ENCODE measurements around the gene CEP164. TPM values are rescaled to one million over a fixed set of nuclear protein-coding genes. Genes with fewer than 3 reads are reported as not detected.
"Not testable (repeated sequence)": the region's sequence is repeated elsewhere in the genome, so short reads cannot be mapped to it uniquely, and the experiment has no call there.

The CEP164 gene
- total RNA-seq, 1 donor from 2014 or later, result 16.7 TPM

- ATAC-seq, result no peak
Measured at GRCh38 chr11:117305145-117305544, 22.5 kb upstream of the CEP164 start.

GRCh38 chr11:117309310-117309709 is 18.3 kb upstream of the CEP164 start:
- no peak for ATAC-seq

DNA sequence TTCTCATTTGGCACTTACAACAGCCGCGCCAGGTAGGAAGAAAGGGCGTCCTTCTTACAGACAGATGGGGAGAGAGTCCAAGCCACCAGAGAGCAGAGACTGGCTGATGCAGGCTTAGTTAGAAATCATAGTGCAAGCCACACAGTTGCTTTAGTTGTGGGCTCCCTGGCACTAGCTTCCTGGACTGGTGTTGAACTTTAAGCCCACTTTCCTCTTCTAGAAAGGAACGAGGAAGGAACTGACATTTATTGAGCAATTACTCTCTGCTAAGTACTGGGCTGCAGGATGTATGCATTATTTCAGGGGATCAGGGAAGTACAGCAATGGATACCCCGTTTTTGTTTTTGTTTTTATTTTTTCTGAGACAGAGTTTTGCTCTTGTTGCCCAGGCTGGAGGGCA is 14.6 kb upstream of the CEP164 start:
- no peak for ATAC-seq

DNA sequence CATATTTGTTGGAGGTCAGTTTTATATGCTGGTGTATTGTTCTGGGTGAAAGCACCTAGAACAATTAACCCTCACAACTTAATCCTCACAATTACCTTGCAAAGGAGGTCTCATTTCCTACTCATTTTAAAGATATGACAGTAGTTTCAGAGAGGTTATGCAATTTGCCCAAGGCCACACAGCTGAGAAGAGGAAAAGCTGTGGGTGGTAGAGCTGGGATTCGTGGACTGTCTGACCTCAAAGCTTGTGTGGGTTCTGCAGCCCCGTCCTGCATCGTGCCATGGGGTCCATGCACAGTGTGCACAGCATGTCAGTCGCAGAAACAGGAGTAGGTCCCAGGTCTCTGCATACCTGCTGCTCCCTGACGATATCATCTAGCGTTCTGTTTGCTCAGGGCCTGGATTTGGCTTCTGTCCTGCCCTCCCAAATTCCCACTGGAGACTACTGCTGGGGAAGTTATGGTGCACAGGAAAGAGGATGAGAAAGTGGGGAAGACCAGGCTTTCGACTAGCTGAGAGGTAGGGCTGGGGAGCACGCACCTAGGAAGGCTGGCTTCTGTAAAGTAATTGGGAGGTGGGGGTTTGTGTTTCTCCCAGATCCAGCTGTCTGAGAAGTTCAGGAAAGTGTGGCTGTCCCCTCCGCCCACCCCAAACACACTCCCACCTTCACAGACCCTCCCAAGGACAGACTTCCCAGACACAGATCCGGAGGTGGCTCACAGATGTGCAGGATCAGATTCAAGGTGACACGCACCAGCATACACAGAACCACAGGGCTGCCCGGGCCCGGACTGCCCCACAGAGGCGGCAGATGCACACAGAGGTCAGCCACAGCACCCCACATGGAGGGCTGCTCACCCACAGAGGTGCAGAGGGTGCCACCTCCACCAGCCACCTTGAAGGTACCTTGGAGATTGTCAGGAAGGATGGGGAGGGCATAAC is 13.6 kb upstream of the CEP164 start:
- peak; percentile 56 for ATAC-seq

GRCh38 chr11:117314840-117315239 is 12.8 kb upstream of the CEP164 start:
- peak; percentile 5 for ATAC-seq

GRCh38 chr11:117315285-117316196 is 12.1 kb upstream of the CEP164 start:
- peak; percentile 53 for ATAC-seq

DNA sequence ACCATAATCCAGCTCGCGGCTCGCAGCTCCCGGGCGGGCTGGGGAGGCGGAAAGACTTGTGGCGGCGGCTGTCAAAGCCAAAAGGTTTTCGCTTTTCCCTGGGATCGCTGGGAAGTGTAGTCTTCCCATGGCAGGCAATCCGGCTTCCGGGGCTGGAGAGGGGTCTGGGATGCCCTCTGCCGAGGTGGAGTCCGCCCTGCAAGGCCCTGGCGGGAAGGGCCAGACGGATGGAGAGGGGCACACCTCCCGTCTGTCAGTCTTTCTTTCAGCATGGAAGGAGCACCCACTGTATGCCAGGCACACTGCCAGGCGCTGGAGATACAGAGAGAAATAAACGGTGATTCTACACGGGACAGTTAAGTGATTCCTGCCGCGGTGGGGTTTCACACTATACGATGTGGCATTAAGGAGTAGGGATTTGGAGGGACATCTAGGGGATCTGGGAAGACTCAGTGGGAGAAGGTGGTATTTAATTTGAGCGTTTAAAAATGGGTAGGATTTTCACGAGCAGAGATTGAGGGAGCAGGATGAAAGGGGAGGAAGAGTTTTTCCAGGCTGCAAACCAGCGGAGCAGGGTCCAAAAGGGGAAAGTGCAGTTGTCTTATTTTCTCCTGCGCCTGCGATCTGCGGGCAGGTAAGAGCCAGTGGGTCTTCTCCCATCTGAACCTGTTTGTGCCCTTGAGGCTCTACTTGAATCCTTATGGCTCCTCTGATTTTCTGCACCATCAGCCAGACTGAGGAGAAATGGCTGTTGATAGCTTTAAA is 11.3 kb upstream of the CEP164 start, which contains the start of gene BACE1:
TSS of gene BACE1 (minus strand) at position 60 of the 765 bp plus-strand sequence. CDS start 461 bp downstream, outside the sequence.
- peak; percentile 55 for ATAC-seq

DNA sequence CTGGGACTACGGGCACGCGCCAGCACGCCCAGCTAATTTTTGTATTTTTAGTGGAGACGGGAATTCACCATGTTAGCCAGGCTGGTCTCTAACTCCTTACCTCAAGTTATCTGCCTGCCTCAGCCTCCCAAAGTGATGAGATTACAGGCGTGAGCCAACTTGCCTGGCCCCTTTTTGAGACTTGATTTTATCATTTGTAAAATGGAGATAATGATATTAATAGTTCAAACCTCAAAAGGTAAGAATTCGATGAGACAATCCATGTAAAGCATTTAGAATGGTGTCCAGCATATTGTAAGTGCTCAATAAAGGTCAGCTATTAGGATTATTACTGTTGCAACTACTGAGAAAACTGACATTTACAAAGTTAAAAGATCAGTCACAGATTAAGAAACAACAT is 8.9 kb upstream of the CEP164 start:
- no peak for ATAC-seq

DNA sequence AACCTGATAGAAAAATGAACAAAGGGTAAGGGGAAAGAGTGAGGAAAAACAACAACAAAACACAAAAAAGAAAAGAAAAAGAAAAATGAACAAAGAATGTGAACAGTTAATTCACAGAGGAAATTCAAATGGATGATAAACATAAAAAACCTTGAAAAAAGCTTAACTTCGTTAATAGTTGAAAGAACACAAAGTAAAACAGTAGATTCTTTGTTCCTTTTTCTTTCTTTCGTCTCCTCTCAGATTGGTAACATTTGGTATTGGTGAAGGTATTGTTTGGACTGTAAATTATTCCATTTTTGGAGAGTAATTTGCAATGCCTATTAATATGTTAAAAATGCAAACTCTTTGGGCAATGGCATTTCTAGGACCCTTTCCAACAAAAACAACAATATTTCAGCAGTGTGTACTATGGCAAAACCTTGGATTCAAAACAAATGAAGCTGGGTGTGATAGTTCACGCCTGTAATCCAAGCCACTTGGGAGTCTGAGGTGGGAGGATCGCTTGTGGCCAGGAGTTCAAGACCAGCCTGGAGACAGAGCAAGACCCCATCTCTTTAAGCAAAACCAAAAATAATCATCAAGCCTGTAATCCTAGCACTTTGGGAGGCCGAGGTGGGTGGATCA is 8.3 kb upstream of the CEP164 start:
- ATAC-seq, result no peak

GRCh38 chr11:117327255-117327566 is 443 bp upstream of the CEP164 start:
- not testable (repeated sequence) for ATAC-seq

DNA sequence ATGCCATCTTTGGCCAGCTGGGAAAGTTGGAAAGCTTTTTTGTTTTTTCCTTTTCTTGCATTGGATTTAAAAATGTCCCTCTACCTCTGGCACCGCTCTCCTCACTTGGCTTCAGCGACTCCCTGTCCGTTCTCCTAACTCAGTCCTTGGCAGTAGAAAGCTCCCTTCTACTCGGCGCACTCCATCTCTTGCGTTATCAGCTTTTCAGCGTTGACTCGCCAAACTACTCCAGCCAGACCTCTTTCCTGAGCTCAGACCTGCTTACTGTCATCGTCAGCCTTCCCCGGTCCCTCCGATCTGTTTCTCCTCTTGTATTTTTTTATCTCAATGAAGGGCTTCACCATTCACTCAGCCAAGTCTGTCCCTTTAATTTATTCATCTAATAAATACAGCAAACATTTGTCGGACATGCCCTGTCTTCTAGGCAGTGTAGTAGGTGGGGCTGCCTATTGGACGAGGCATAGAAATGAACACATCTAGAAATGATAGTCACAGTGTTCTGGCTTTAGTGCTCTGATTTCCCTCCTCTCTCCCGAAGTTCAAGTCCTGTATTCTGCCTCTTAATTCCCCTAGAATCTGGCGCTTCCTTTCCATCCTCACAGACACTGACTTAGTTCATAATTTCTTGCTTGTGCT is 839 bp downstream of the CEP164 start:
- ATAC-seq, result peak; percentile 25

DNA sequence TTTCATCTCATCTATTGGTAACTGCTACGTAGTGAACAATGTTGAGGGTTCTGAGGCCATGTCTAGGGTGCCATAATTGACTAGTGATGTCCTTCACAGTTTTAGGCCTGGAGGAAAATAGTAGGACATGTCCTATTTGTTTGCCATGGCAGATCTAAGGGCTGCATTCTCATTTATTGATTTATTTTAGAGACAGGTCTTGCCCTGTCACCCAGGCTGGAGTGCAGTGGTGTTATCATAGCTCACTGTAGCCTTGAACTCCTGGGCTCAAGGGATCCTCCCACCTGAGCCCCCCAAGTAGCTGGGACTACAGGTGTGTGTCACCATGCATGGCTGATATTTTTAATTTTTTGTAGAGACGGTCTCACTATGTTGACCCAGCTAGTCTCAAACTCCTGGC is 5.2 kb downstream of the CEP164 start:
- ATAC-seq, result no peak

GRCh38 chr11:117333917-117334316 is 6.3 kb downstream of the CEP164 start:
- no peak for ATAC-seq

GRCh38 chr11:117334896-117335295 is 7.2 kb downstream of the CEP164 start:
- no peak for ATAC-seq

DNA sequence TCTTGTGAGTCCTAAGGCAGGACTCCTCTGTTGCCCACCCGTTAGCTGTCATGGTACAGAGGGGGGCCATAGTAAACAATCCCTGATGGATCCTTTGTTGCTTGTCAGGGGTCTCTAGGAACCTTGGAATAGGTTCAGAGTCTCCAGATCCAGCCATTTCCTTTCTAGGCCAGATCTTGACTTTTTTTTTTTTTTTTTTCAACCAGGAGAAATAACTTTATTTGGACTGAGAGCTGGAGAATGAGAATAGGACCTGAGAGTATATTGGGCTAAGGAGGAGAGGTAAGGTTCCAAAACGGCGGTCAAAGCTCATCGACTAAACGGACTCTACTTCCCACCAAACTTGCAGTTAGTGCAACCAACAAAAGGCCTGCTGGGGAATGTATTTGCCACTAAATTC is 7.7 kb downstream of the CEP164 start:
- no peak for ATAC-seq

DNA sequence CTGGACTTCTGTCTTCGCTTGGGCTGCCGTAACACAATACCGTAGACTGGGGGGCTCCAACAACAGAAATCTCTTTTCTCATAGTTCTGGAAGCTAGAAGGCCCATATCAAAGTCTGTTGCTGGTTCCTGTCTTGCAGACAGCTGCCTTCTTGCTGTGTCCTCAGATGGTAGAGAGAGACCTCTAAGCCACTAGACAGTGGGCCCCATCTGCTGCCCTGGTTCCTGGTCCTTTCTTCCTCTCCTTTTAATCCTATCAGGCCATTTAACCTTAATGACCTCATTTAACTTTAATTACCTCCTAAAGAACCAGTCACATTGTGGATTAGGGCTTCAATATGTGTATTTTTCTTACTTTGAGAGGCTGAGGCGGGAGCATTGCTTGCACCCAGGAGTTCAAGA is 9.4 kb downstream of the CEP164 start:
- no peak for ATAC-seq

DNA sequence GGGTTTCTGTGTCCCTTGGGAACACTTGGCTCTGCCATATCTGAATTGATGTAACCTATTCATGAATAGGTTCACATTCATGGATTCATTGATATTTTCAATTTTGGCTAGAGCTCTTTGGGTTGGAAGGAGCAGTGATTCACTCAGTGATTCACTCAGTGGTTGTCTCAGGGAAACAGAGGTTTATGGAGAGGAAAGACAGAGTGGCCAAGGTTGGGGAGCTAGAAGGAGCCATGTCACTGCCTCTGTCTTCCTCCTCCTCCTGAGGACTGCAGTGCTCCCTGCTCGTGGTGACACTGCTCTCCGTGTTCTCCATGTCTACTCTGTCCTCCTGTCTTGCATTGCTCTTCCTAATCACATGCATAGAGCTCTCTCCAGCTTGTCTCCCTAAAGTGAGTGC is 17.4 kb downstream of the CEP164 start:
- ATAC-seq, result no peak

DNA sequence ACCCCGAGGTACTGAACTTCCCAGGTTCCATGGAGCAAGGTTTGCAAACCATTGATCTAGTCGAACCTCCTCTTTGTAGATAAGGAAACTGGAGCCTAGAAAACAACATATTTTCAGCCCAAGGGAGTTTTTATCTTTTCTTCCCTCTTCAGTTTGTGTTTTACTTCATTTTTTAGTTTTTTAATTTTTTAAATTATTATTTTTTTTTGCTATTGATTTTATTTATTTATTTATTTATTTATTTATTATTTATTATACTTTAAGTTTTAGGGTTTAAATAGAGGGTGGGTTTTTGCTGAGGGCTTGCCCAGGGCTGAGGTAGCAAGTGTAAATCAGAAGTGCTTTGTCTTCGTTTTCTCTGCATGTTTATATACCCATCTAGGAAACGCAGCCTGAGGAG is 26.9 kb downstream of the CEP164 start:
- no peak for ATAC-seq

- no peak for ATAC-seq
Measured at GRCh38 chr11:117356126-117356890, 28.7 kb downstream of the CEP164 start.

GRCh38 chr11:117361432-117361831 is 33.8 kb downstream of the CEP164 start:
- ATAC-seq, result no peak

- no peak for ATAC-seq
Measured at GRCh38 chr11:117366248-117366647, 38.6 kb downstream of the CEP164 start.

Measured in esophagus mucosa (tissue), 1 donor.